GM18508 (cell line): ENCODE measurements around the gene YPEL5.
"Not testable (repeated sequence)": the region's sequence is repeated elsewhere in the genome, so short reads cannot be mapped to it uniquely, and the experiment has no call there.

ENCODE experiments used
- ATAC-seq: cut with Tn5 transposase; IDR thresholded peaks from one replicate; pipeline ENCODE4 v1.9.1; 2021; ENCODE audit warnings: moderate number of reproducible peaks; ENCODE audit not compliant: insufficient read depth, unreplicated experiment

Gene YPEL5

DNA sequence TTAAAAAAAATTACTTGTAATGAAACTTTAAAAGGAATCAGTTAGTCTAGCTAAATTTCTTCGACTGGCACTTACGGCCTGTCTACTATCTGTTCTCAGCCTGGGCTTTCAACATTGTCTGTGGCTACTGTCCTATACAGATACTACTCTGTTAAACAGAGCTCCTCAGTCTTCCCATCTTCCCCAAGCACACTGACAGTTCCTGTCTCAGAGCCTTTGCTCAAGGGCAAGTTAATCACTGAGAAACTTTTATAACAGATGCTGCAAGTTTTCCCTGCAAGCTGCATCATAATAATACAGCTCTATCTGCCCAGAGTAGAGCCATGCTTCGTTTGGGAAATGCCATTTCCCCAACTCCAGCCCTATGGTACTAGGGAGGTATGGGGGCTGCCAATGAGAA lies 11.3 kb upstream of the YPEL5 start:
- no peak for ATAC-seq

GRCh38 chr2:30136764-30137444 lies 9.9 kb upstream of the YPEL5 start:
- ATAC-seq = no peak

GRCh38 chr2:30139131-30139870 lies 7.5 kb upstream of the YPEL5 start:
- ATAC-seq = peak; percentile 44

DNA sequence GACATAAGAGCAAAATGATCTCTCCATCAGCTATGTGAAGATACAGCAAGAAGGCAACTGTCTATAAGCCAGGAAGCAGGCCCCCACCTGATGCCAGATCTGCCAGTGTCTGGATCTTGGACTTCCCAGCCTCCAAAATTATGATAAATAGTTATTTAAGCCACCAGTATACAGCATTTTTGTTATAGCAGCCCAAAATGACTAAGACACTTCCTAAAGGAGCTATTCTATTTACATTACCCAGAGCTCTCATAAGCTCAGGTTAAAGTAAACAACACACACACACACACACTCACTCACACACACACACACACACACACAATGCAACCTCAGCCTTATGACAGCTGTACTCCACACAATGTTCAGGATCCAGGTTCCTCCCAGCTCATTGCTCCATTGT lies 5.7 kb upstream of the YPEL5 start:
- no peak for ATAC-seq

DNA sequence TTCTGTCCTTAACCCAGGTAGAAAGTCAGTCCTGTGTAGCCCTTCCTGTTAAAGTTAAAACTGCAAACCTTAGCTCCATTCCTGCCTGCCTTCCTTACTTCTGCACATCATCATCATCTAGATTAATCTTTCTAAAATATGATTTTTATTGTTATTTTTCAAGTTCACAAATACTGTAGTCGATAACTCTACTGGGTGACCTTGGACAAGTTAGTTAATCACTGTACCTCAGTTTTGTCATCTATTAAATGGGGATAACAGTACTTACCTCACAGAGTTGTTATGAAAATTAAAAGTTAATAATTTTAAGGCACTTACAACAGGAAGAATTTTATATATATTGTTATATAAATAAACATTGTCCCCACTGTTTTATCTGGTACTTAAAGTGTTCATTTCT lies 2.5 kb upstream of the YPEL5 start:
- no peak for ATAC-seq

DNA sequence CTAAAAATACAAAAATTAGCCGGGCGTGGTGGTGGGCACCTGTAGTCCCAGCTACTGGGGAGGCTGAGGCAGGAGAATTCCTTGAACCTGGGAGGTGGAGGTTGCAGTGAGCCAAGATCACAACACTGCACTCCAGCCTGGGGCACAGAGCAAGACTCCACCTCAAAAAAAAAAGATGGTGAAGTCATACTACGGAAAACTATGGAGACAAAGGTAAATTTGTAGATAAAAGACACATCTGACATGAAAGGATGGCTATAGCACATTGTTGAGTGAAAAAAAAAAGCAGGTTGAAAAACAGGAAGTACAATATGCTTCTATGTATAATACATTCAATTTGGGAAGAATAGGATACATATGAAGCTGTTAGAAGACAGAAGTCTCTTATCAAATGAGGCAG lies 1.9 kb upstream of the YPEL5 start:
- ATAC-seq = not testable (repeated sequence)

DNA sequence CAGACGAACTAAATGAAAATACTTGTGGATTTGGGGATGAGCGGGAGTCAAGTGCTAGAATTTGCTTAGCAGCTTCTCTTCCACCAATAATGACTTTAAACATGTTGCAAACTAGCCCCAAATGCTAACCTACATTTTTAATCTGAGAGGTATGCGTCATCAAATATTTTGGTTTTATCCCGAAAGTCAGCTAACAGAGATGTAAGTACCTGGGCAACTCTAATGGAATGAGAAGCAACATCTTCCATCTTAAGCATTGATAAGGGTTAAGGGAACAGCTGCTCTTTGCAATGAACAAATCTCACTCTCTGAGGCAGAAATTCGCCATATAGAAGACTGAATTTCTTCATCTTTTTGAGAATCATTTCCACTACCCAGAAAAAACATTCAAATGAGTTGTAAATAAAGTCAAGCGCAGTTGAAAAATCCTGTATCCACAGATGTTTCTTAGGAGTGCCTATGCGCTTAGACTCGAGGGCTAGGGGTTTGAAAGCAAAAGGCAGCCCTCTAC lies 926 bp upstream of the YPEL5 start:
- ATAC-seq = no peak

DNA sequence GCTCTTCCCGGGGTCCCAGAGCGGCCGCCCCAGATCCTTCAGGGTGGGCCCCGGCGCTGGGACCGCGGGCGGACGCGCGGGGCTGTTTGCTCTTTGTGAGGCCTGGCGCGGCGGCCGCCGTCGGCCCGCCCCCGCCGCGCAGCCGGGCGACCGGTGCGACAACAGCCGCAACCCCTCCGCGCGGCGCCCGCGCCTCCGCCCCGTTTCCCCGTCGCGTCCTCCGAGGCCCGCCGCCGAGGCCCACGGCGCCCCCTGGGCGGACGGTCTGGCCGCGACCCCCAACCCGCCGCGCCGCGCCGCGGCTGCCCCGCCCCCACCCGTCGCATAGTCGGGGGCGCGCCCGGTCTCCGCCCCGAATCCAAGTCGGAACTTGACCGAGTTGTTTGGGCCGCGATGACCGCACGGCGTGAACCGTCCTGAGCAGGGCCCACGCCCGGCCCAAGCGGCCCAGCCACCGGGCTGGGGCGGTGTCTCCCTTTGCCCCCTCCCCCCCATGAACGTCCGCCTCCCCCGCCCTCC lies 448 bp downstream of the YPEL5 start:
- ATAC-seq = no peak

GRCh38 chr2:30147715-30148610 lies 1.2 kb downstream of the YPEL5 start:
- ATAC-seq = no peak

DNA sequence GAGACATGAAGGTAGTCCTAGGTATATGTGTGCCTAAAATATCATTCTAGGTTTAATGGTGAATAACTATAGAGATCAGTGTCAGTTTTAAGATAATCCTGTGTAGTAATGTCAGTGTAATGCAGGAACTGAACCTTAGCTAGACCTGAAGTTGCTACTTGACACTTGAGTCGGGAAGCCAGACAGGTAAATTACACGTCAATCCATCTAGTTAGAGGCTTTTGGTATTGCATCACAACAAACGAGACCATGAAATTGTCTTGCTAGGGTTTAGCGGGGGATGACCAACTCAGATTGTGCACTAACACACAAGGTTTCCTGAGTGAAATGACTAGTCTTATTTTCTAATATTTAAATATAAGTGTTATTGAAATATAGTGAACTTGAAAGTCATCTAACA lies 2.0 kb downstream of the YPEL5 start:
- no peak for ATAC-seq

GRCh38 chr2:30149513-30149912 lies 2.7 kb downstream of the YPEL5 start:
- no peak for ATAC-seq

DNA sequence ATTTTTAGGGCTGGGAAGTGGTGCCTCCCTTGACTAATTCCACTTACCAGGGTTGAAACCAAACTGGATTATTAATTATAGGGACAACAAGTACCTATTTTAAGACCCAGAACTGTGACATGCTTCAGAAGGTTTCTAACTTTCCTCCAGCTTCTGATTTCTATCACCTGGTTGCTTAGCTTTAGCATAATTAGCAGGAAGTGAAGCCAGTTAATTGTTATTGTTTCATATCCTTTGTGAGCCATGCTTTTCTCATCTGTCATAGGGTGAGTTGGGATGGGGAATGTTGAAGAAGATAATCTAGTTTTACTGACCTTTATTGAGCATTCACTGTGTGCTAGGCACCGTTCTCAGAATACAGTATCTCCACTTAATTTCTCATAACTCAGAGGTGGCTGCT lies 3.2 kb downstream of the YPEL5 start:
- ATAC-seq = no peak

GRCh38 chr2:30150786-30151185 lies 4.0 kb downstream of the YPEL5 start:
- no peak for ATAC-seq

DNA sequence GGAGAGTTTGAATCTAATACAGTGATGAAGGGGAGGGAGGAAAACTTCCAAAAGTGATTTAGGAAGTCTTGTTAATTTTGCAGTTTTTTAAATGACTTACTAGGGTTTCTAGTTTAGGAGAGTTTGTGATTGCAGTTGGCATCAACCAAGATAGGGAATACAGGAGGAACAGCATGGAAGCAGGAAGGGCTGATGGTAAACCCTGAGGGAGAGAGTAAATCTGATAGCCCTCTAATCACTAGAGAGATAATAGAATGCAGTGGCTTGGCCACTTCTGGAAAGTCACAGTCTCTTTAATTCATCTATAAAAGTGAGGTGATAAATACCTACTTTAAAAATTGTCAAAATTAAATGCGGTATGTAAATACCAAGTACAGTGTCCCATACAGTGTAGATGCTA lies 5.6 kb downstream of the YPEL5 start:
- no peak for ATAC-seq

DNA sequence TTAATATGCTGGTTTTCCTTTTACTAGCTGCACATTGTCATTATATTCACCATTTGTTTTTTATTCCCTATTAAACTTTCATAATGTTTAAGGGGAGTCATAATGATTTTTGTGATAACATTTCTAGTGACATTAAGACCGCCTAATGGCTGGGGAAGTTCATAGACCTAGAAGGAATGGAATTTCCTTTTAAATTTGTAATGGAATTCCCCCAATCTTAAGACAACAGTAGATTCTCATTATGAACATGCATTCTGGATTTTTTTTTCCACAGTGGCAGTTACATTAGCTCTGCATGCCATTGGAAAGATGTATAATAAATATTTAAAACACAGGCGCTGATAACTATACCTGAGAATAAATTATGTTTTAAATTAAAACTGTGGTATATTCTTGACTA lies 8.4 kb downstream of the YPEL5 start:
- ATAC-seq = no peak

DNA sequence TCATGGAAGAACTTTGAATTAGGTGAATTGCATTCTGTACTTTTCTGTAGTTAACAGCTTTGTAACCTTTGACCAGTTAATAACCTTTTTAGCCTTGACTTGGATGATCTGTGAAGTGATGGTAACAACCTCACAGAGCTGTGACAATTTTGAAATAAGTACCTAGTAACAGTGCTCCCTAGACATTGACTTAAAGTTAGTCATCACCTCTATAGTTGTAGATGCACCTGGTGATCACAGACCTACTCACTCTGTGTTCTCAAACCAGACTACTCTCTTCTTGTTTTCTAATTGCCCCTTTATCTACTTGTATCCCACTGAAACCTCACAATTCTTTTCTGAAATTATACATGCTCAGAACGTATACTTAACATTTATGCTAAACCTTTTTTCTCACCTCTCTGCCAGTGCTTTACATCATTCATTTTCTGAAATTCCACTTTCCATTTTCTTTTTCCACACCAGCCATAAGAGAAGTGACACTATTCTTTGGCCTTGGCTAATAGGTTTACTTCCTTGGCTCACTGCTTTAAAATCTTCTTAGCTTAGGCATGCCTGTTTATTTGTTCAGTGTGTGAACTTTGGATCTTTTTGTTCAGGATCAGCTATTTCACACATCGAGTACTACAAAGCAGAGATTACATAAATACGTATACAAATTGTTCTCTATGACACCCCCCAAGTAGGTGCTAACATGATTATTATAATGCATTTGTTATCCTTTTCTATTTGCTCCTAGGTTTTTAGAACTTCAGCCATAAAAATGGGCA lies 9.3 kb downstream of the YPEL5 start:
- no peak for ATAC-seq

GRCh38 chr2:30157616-30158015 lies 10.8 kb downstream of the YPEL5 start:
- ATAC-seq = no peak

GRCh38 chr2:30159766-30160165 lies 13.0 kb downstream of the YPEL5 start:
- no peak for ATAC-seq

DNA sequence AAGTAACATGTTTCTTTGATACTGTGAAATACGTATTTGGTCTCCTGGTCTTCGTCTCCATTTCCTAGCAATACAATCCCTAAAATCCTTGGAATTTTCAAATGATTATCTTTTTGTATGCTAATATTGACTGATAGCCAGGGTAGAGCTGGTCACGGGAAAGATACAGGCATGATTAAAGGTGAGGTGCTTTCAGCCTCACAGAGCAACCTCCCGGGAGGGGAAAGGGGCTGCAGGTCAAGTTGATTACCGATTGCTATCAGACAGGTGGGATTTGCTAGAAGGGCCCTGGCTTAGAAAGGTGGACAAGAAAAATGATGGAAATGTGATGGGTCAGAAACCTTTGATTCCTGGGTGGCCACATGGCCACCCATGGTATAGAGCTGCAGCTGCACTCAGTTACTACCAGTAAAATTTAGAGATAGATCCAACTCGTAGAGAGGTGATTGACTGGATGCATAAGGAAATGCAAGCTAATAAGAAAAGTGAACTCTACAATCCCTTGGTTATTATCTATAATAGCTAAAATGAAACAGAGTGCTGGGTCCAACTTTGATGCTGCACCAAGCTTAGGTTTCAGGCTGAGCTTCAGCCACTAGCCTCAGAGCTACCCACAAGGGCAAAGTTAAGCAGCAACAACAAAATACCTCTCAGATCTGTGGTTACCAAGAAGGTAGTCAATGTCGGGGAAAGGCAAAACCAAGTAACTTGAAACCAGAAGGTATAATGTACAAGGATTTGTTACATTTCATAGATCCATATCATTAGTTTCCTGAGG lies 15.3 kb downstream of the YPEL5 start:
- ATAC-seq = no peak
